HG03060 (cell line): Measurements from ENCODE around the gene NFASC.

Experiments used
- ATAC-seq: cut with Tn5 transposase; IDR thresholded peaks from one replicate; pipeline ENCODE4 v1.9.1; 2021; ENCODE audit warnings: low read depth, moderate number of reproducible peaks; ENCODE audit not compliant: unreplicated experiment

NFASC gene

GRCh38 chr1:205072286-205072685 is 201.6 kb downstream of the NFASC start:
- ATAC-seq, result no peak
